KOPT-K1 (cell line): ENCODE results near the gene EXOC4.

Experiments
- H3K27ac ChIP-seq: fragments of 200-600 bp; sonication (generic); 2 replicates; pipeline ENCODE4 v1.5.1; 2016; ENCODE audit warnings: antibody characterized with exemption, mild to moderate bottlenecking, low read depth, low read length; ENCODE audit not compliant: poor library complexity, severe bottlenecking
- H3K36me3 ChIP-seq: fragments of 200-600 bp; sonication (generic); 2 replicates; pipeline ENCODE4 v1.5.1; 2017; ENCODE audit warnings: antibody characterized with exemption, mild to moderate bottlenecking, low read length, moderate library complexity; ENCODE audit not compliant: insufficient read depth
- H3K9me3 ChIP-seq: fragments of 200-600 bp; sonication (generic); 2 replicates; pipeline ENCODE4 v1.5.1; 2017; ENCODE audit warnings: antibody characterized with exemption, low read length, mild to moderate bottlenecking; ENCODE audit not compliant: insufficient read depth, poor library complexity, severe bottlenecking

Gene EXOC4

DNA sequence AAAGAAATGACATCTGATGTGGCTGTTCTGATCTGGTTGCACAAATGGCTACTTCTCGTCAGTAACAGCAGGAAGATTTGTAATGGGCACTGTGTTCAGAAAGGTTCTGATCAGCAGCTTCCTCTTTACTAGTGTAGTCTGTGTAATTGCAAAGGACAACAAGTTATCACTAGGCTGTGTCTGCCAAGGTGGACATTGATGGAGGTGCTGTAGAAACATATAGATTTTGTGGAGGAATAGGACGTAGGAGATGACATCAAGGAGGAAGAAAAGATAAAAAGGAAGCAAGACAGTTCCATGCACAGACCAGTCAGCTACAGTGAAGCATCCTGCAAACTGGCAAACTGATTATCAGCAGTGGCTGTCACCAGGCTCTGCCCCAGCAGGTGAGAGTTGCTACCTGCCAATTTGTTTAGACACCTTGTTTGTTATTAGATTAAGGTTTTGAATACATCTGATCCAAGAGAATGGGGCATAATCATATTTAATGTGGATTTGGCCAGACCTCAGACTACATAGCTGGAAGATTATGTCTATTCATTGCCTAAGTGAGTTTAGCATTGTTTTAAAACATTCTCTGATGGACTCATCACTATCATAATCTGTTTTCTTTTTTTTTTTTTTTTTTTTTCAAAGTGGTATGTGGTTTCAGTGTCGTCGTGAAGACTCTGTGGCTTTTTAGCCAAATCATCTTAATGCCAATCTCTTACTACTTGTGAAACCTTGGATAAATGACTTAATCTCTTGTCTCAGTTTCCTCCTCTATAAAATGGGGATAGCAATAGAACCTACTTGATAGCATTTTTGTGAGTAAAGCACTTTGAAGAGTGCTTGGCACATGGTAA, 456.4 kb downstream of the EXOC4 start:
- Histone ChIP-seq H3K36me3 (no peaks in the 10 kb centered on the region), H3K9me3 (no peaks in the 10 kb centered on the region), H3K27ac (no peak overlapping the region)

DNA sequence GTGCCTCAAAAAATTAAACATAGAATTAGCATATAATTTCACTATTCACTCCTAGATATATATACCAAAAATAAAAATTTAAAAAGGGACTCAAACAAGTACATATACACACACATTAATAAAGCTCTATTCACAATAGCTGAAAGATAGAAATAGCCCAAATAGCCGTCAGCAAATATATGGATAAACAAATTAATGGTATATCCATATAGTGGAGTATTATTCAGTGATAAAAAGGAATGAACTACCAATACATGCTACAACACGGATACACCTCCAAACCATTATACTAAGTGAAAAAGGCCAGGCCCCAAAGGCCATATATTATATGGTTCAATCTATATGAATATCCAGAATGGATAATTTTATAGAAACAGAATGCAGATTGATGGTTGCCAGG, 459.7 kb downstream of the EXOC4 start:
- Histone ChIP-seq H3K27ac (no peak overlapping the region), H3K9me3 (no peaks in the 10 kb centered on the region), H3K36me3 (no peaks in the 10 kb centered on the region)

DNA sequence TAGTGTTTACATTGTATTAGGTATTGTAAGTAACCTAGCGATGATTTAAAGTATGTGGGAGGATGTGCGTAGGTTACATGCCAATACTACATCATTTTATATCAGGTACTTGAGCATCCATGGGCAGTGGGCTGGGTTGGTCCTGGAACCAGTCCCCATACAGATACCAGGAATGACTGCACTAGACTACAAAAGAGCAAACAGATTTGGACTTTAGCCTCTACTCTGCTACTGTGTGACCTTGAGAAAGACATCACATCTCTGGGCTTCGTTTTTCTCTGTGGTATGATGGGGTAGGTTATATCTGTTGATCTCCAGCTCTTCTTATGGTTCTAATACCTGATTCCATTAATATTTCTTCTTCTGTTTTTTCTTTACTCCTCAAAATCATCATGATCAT, 461.8 kb downstream of the EXOC4 start:
- H3K9me3 ChIP-seq: peaks cover 10% of the 10 kb centered on the region
- H3K27ac ChIP-seq: no peak overlapping the region
- H3K36me3 ChIP-seq: no peaks in the 10 kb centered on the region

DNA sequence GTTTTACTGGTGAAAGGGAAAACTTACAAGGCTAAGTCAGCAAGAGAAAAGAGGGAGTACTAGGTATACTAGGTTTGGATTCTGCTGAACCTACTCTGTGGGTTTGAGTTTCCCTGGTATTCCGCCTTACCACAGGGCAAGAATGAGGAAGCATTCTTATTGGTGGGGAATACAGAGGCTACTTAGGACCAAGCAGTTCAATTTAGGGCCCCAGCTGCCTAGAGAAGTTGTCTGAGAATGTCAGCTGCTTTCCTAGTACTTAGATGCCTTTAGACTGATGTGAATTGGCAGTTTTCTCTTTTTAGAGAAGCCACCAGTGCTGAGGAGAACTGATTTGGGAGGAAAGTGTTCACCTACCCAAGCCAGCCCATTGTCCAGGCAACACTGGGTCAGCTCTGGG, 465.3 kb downstream of the EXOC4 start:
- H3K9me3 ChIP-seq: peaks cover 10% of the 10 kb centered on the region
- H3K36me3 ChIP-seq: no peaks in the 10 kb centered on the region
- no peak overlapping the region for H3K27ac ChIP-seq

DNA sequence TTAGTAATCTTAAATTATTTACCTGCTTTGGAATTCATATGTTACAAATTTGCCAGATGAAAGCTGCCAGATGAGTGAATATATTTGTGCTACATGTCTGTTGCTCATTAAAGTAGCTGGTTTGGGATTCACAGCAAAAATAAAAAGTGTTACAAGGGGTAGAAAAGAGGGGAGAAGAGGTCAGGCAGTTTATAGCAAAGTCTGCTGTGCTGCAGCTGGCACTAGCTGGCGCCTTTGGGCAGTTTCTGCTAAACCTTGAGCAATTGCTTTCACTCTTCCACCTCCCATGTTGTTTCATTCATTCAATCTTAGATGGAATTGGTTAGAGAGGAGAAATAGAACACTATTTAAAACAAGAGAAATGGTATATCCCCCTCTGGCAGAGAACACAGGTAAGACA, 470.2 kb downstream of the EXOC4 start:
- Histone ChIP-seq H3K36me3 (no peaks in the 10 kb centered on the region), H3K9me3 (peaks cover 7% of the 10 kb centered on the region), H3K27ac (no peak overlapping the region)

DNA sequence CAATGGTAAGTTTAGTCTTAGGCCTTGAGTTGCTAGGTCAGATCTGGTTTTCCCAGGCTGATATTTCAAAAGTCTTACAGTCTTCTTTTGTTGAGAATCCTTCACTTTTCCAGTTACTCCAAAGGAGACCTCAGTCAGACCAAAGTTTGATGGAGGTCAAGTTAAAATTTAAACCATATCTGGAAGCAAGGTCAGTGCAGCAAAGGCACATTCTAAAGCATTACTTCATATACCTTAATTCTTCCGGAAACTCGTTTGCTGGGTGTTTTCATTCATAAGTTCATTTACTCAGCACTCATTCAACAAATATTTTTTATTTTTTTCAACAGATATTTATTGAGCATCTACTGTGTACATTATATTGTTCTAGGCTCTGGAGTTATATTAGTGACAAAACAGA, 471.3 kb downstream of the EXOC4 start:
- no peaks in the 10 kb centered on the region for H3K36me3 ChIP-seq
- H3K27ac ChIP-seq: no peak overlapping the region
- no peaks in the 10 kb centered on the region for H3K9me3 ChIP-seq

DNA sequence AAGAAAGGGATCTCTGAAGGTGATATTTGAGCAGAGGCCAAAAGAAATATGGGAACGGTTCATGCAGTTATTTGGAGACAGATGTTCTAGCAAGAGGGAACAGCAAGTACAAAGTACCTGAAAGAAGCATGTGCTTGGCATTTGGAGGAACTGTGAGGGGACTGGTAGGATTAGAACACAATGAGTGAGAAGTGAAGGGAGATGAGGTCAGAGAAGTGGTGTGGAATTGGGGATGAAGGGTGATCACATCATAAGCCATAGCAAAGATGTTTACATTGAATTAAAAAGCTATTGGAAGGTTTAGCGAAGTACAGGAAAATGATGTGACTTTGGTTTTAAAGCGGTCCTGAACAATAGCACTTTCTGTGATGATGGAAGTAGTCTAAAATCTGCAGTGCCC, 471.8 kb downstream of the EXOC4 start:
- no peaks in the 10 kb centered on the region for H3K36me3 ChIP-seq
- no peak overlapping the region for H3K27ac ChIP-seq
- no peaks in the 10 kb centered on the region for H3K9me3 ChIP-seq

DNA sequence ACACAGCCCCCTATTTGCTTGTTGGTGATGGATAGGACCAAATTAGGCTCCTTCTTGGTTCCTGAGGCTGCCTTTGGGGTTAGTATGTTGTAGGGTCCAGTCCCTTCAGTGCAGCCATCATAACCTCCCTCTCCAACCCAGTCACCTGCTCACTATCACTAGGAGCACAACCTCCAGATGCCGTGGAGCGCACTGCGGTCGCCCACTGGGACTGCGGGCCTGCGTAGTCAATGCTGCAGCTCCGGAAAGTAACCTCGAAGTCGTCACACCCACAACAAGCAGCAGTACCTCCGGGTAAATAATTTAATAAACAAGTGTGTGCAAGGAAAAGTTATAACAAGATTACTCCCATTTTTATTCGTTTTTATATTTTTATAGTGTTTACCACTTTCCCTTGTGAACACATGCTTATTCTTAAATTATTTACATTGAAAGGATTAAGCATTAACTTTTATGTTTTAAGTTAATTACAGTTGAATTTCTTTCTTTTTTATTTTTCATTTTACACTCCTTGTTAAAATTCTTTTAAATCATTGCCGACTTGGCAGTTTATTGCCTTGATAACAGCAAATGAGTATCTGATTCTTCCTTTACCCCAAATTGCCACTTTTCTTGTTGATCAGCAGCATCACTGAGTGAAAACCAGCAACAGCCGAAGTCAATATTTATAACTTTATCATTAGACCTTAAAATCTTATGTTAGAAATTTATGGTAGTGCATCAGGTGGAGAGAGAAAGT, 474.8 kb downstream of the EXOC4 start:
- H3K27ac ChIP-seq: no peak overlapping the region
- no peaks in the 10 kb centered on the region for H3K9me3 ChIP-seq
- no peaks in the 10 kb centered on the region for H3K36me3 ChIP-seq

DNA sequence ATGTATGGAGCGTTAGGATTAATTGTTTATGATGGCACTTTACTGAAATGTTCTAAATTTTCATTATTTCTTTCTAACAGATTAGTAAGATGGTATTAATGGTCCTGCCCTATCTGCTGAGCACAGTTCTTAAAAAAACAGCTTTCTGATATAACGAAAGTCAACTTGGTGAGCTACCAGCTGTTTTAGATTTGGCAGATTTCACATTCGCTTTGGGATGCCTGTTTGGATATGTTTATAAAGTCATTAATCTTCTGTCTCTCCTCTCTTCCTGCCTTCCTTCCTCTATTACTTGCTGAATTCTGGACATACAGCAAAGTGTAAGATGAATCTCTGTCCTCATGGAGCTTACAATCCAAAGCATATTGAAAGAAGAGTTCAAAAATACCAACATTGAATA, 477.5 kb downstream of the EXOC4 start:
- H3K9me3 ChIP-seq: no peaks in the 10 kb centered on the region
- H3K36me3 ChIP-seq: no peaks in the 10 kb centered on the region
- no peak overlapping the region for H3K27ac ChIP-seq

DNA sequence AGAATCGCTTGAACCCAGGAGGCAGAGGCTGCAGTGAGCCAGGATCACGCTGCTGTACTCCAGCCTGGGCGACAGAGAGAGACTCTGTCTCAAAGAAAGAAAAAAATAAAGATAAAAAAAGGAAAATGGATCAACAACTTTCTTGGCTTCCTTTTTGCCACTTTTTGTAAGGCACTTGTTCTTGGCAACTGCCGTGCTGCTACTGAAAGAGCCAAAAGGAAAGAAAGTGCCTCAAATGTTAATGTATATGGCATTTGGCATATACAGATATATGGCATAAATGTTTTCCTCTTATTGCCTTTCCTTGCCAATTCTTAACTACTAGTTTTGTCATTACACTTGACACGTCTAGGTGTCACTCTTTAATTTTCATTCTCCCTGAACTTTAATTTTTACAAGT, 480.5 kb downstream of the EXOC4 start:
- Histone ChIP-seq H3K27ac (no peak overlapping the region), H3K36me3 (no peaks in the 10 kb centered on the region), H3K9me3 (no peaks in the 10 kb centered on the region)

DNA sequence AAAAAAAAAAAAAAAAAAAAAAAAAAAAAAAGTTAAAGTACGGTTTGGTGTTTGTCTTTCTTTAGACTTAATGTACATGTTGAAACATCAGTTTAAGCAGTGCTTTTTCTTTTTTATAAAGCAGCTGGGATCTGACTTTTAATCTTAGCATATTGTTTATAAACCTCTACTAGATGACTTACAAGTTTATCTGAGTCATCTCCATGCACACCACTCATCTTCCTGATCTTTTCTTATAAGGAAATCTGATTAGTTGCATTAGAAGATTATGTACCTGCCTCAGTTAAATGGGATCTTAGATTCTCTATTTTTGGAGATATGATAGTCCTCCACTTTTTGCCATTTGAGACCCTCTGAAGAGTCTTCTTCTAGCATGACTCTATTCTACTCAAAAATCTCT, 482.3 kb downstream of the EXOC4 start:
- Histone ChIP-seq H3K27ac (no peak overlapping the region), H3K9me3 (no peaks in the 10 kb centered on the region), H3K36me3 (no peaks in the 10 kb centered on the region)

DNA sequence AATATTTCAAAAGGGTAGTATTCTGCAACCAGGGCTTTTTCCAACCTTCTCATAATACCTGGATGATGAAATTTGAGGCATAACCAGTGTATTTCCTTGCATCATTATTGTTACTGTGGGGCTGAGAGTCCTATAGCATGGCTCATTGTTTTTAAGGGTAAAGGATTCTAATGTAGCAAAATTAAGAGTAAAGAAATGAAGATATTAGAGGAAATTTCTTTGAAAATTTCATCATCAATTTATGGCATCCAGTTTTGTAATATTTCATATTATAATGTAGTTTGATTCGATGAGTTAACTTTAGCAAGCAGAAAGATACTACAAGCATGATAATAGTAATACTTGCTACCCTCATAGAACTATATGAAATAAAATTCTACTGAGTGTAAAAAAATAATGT, 486.9 kb downstream of the EXOC4 start:
- no peaks in the 10 kb centered on the region for H3K36me3 ChIP-seq
- H3K27ac ChIP-seq: no peak overlapping the region
- no peaks in the 10 kb centered on the region for H3K9me3 ChIP-seq

DNA sequence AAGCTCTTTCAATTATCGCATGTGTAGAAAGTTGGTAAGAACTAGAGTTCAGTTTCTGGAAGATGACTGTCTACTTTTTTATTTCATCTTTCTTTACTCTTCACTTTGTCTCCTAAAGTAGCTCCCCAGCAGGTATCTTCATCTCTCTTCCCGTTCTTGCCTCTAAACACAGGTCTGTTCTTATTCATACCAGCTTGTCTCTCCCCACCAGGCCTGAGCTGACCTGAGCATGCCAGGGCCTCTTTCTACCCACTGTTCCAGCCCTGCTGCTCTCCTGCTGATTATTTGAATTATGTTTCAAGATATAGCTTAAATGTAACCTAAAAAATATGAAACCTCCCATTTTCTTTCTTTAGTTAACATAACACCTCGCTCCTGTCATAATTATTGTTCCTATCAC, 488.2 kb downstream of the EXOC4 start:
- H3K36me3 ChIP-seq: no peaks in the 10 kb centered on the region
- no peaks in the 10 kb centered on the region for H3K9me3 ChIP-seq
- H3K27ac ChIP-seq: no peak overlapping the region

DNA sequence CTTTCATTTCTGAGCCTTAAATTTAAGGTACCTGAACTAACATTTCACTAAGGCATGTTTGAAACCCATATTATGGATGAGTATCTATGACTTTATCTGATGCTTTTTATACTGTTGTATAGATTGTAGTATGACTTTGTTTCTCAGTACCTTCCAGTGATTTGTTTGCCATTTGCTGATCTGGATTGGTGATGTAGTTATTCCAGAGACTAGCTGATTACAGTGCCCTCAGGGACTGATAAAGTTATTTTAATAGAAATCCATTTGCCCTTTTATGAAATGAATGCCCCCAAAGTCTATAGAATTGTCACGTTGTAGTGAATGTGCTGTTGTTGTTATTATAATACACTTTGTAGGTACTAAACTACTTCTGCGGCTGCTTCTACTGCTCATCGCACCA, 488.8 kb downstream of the EXOC4 start:
- Histone ChIP-seq H3K36me3 (no peaks in the 10 kb centered on the region), H3K27ac (no peak overlapping the region), H3K9me3 (no peaks in the 10 kb centered on the region)

DNA sequence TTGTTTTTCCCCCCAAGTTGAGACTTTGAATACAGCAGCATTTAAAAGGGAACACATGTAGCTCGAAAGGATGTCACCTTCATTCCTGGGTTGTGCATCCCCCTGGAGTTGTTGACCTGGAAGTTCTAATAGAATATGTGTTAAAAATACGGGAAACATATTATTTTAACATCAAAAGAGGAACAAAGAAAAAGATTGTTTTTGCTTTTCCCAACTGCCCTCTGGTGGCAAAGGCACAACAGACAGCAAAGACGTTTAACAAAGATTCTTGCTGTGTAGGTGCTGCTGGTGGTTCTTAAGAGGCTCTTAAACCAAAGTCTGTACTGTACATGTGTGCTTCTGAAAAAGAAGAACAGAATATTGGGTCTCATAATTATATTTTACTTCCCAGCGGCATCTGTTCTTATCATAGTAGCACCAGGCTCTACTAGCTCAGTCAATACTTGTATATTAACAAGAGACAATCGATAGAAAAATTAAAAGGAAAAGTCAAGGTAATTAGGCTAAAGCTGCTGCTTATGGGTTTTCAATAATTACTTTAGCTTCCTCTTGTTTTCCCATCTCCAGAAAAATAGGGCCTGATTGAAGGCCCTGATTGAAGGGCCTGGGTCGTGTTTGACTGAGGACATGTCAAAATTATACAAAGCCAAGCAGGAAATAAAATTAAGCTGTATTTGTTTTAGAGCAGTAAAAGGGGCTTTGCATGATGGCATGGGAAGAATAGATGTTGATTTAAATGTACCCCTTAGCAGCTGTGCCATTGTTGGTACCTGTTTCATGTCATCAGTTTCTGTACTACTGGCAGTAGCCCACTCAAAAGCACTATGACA, 490.0 kb downstream of the EXOC4 start:
- H3K27ac ChIP-seq: no peak overlapping the region
- no peaks in the 10 kb centered on the region for H3K9me3 ChIP-seq
- H3K36me3 ChIP-seq: no peaks in the 10 kb centered on the region
